Bronchial epithelial cell (primary cell): ENCODE results near the gene BEAN1. TPM values are rescaled to one million over a fixed set of nuclear protein-coding genes. Genes with fewer than 3 reads are reported as not detected.
"Not testable (repeated sequence)": the region's sequence is repeated elsewhere in the genome, so short reads cannot be mapped to it uniquely, and the experiment has no call there.

ENCODE experiments used
- DNase-seq: peaks from one replicate; pipeline ENCODE4 v3.0.0-alpha.2; 2010; ENCODE audit warnings: low read depth
- FAIRE-seq: peaks from 2 replicates; lab custom pipeline; 2011; peaks lifted over from hg19 to GRCh38; lab: Jason Lieb, UNC
- H3K27me3 ChIP-seq: 2 replicates; pipeline ENCODE4 v1.5.1; 2011; ENCODE audit warnings: low read length; ENCODE audit not compliant: control insufficient read depth, insufficient read depth
- H3K36me3 ChIP-seq: 2 replicates; pipeline ENCODE4 v1.5.1; 2011; ENCODE audit warnings: low read length; ENCODE audit not compliant: control insufficient read depth, insufficient read depth
- H3K4me3 ChIP-seq: 2 replicates; pipeline ENCODE4 v1.5.1; 2011; ENCODE audit warnings: mild to moderate bottlenecking, low read depth, low read length, control low read depth
- CTCF ChIP-seq: IDR thresholded peaks from 2 replicates; pipeline ENCODE4 v1.5.1; 2011; ENCODE audit warnings: mild to moderate bottlenecking, moderate library complexity, low read length, control low read depth, inconsistent platforms; ENCODE audit not compliant: insufficient read depth, severe bottlenecking
- total RNA-seq: library from RNA; depleted of rRNA; stranded (reverse); fragments of >200 nt; gene quantifications from 2 replicates; pipeline ENCODE4 v1.2.1, GENCODE V29; 2014

The BEAN1 gene
- total RNA-seq, 1 donor from 2014 or later = not detected

- no peak for TF ChIP-seq CTCF
- DNase-seq = no peak
- peak; percentile 91 for FAIRE-seq
Observed at GRCh38 chr16:66490774-66491715, 64.0 kb downstream of the BEAN1 start.

GRCh38 chr16:66491716-66492064, 64.6 kb downstream of the BEAN1 start:
- Histone ChIP-seq H3K27me3 (no peaks in the 10 kb centered on the region), H3K36me3 (no peaks in the 10 kb centered on the region), H3K4me3 (no peak overlapping the region)
- DNase-seq = no peak
- TF ChIP-seq CTCF = no peak
- no peak for FAIRE-seq

More at GRCh38 chr16:66490774-66491715, 64.0 kb downstream of the BEAN1 start:
- Histone ChIP-seq H3K27me3 (no peaks in the 10 kb centered on the region), H3K4me3 (no peak overlapping the region), H3K36me3 (no peaks in the 10 kb centered on the region)

- peak; percentile 13 for FAIRE-seq
- no peak for TF ChIP-seq CTCF
- DNase-seq = no peak
Observed at GRCh38 chr16:66493490-66494401, 66.7 kb downstream of the BEAN1 start.

GRCh38 chr16:66494916-66495315, 67.8 kb downstream of the BEAN1 start:
- H3K36me3 ChIP-seq = no peaks in the 10 kb centered on the region
- no peaks in the 10 kb centered on the region for H3K27me3 ChIP-seq
- no peak for TF ChIP-seq CTCF
- FAIRE-seq (no peak), DNase-seq (no peak)
- H3K4me3 ChIP-seq = no peak overlapping the region

More at GRCh38 chr16:66493490-66494401, 66.7 kb downstream of the BEAN1 start:
- no peaks in the 10 kb centered on the region for H3K36me3 ChIP-seq
- H3K4me3 ChIP-seq = no peak overlapping the region
- no peaks in the 10 kb centered on the region for H3K27me3 ChIP-seq

GRCh38 chr16:66495440-66495839, 68.3 kb downstream of the BEAN1 start:
- no peak for DNase-seq
- no peak for FAIRE-seq

GRCh38 chr16:66496226-66496625, 69.1 kb downstream of the BEAN1 start:
- DNase-seq, FAIRE-seq, H3K4me3 ChIP-seq, H3K36me3 ChIP-seq, H3K27me3 ChIP-seq: not testable (repeated sequence)

More at GRCh38 chr16:66495440-66495839, 68.3 kb downstream of the BEAN1 start:
- Histone ChIP-seq H3K4me3 (no peak overlapping the region), H3K36me3 (no peaks in the 10 kb centered on the region), H3K27me3 (no peaks in the 10 kb centered on the region)
- no peak for TF ChIP-seq CTCF

- not testable (repeated sequence) for FAIRE-seq, H3K36me3 ChIP-seq, DNase-seq, H3K27me3 ChIP-seq, H3K4me3 ChIP-seq
Observed at GRCh38 chr16:66497921-66498320, 70.8 kb downstream of the BEAN1 start.

GRCh38 chr16:66501563-66501962, 74.5 kb downstream of the BEAN1 start:
- DNase-seq, H3K4me3 ChIP-seq, FAIRE-seq, H3K27me3 ChIP-seq, H3K36me3 ChIP-seq: not testable (repeated sequence)
